Stimulated activated CD8-positive, alpha-beta memory T cell treated with anti-CD3 and anti-CD28 coated beads, Interleukin-15, amount 100 ng/mL, for 1 hour (primary cell): Measurements from ENCODE around the gene TMPRSS4.

Experiments used
- DNase-seq: peaks from one replicate; pipeline ENCODE4 v3.0.0-alpha.2; 2020; ENCODE audit warnings: low read depth

The TMPRSS4 gene

GRCh38 chr11:118135051-118135795 lies 58.3 kb downstream of the TMPRSS4 start:
- DNase-seq: no peak

- DNase-seq: no peak
These were observed 58.9 kb downstream of the TMPRSS4 start for GRCh38 chr11:118135796-118136165.

- DNase-seq: no peak
These were observed 59.5 kb downstream of the TMPRSS4 start for GRCh38 chr11:118136341-118136740.

GRCh38 chr11:118136801-118137200 lies 59.9 kb downstream of the TMPRSS4 start:
- no peak for DNase-seq

- DNase-seq: no peak
These were observed 62.1 kb downstream of the TMPRSS4 start for GRCh38 chr11:118138839-118139420.

- DNase-seq: no peak
These were observed 62.7 kb downstream of the TMPRSS4 start for GRCh38 chr11:118139578-118139977.

- no peak for DNase-seq
These were observed 65.2 kb downstream of the TMPRSS4 start for GRCh38 chr11:118142081-118142480.

GRCh38 chr11:118142809-118143208 lies 65.9 kb downstream of the TMPRSS4 start:
- DNase-seq: no peak

GRCh38 chr11:118143661-118144185 lies 66.8 kb downstream of the TMPRSS4 start:
- no peak for DNase-seq

- DNase-seq: no peak
These were observed 67.7 kb downstream of the TMPRSS4 start for GRCh38 chr11:118144301-118145268.

- peak; percentile 68 for DNase-seq
These were observed 68.7 kb downstream of the TMPRSS4 start for GRCh38 chr11:118145285-118146227.

- DNase-seq: no peak
These were observed 69.7 kb downstream of the TMPRSS4 start for GRCh38 chr11:118146554-118146953.

GRCh38 chr11:118147502-118147901 lies 70.6 kb downstream of the TMPRSS4 start:
- DNase-seq: no peak

GRCh38 chr11:118148240-118148639 lies 71.4 kb downstream of the TMPRSS4 start:
- no peak for DNase-seq

GRCh38 chr11:118148856-118149255 lies 72.0 kb downstream of the TMPRSS4 start:
- no peak for DNase-seq

- no peak for DNase-seq
These were observed 72.6 kb downstream of the TMPRSS4 start for GRCh38 chr11:118149493-118149892.

GRCh38 chr11:118151431-118151830 lies 74.6 kb downstream of the TMPRSS4 start:
- no peak for DNase-seq

- DNase-seq: no peak
These were observed 75.2 kb downstream of the TMPRSS4 start for GRCh38 chr11:118152020-118152551.

GRCh38 chr11:118152552-118153471 lies 75.9 kb downstream of the TMPRSS4 start, which contains the start of gene SCN4B:
Gene SCN4B (minus strand): TSS chr11:118152823. CDS start chr11:118152673, 150 bp downstream.
- no peak for DNase-seq

GRCh38 chr11:118153516-118153915 lies 76.6 kb downstream of the TMPRSS4 start:
- DNase-seq: no peak
